Measurements from ENCODE around the gene TMEM108.

DNA sequence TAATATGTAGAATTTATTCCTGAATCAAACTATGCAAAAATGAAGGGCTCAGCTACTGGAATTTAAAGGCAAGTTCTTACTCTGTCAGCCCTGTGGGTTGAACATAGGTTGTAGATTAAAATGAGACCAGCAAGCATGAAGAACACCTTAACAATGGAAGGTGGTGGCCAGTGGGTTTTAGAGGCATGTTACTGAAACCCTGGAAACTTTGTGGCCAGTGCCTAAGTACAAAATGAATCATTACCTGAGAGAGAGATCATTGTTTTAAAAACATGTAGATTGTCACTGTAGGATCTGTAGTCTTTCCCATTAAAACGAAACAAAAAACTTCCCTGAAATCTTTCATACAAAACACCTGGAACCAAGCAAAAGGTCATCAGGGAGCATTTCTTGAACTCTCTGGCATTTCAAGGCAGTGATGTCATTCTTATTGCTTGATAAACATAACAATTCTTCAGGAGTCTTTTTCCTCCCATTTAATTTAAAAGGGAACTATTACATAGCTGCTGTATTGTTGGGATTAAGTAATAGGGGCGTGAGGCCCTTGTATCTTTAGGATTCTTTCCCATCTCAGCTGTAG is 51.8 kb downstream of the TMEM108 start:
- TF ChIP-seq, protein P1, sequence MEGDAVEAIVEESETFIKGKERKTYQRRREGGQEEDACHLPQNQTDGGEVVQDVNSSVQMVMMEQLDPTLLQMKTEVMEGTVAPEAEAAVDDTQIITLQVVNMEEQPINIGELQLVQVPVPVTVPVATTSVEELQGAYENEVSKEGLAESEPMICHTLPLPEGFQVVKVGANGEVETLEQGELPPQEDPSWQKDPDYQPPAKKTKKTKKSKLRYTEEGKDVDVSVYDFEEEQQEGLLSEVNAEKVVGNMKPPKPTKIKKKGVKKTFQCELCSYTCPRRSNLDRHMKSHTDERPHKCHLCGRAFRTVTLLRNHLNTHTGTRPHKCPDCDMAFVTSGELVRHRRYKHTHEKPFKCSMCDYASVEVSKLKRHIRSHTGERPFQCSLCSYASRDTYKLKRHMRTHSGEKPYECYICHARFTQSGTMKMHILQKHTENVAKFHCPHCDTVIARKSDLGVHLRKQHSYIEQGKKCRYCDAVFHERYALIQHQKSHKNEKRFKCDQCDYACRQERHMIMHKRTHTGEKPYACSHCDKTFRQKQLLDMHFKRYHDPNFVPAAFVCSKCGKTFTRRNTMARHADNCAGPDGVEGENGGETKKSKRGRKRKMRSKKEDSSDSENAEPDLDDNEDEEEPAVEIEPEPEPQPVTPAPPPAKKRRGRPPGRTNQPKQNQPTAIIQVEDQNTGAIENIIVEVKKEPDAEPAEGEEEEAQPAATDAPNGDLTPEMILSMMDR (optimal IDR thresholded peaks at IDR 0.05 in 1 of 3, IDR thresholded peaks at IDR 0.05 in 1 of 3, conservative IDR thresholded peaks at IDR 0.05 in 1 of 3; ENCODE audit: extremely low read depth in 1 of 3, insufficient read depth in 2 of 3, low read length in 3 of 3), result no peak
- TF ChIP-seq EZH2 (IDR thresholded peaks at IDR 0.05; ENCODE audit: low read length), result no peak

Data from keratinocyte (primary cell).